DND-41 (cell line): ENCODE results near the gene NKX2-4.

Experiments
- ATAC-seq: fragments of 200-7000 bp; cut with Tn5 transposase; 3 replicates; pipeline ENCODE4 v1.9.1; 2021; ENCODE audit warnings: low read depth; ENCODE audit not compliant: insufficient read depth
- DNase-seq: peaks from one replicate; pipeline ENCODE4 v3.0.0-alpha.2; 2020
- H2AFZ ChIP-seq: 2 replicates; pipeline ENCODE4 v1.6.0; 2012; ENCODE audit warnings: low read depth, low read length
- H3K27ac ChIP-seq: 2 replicates; pipeline ENCODE4 v1.5.1; 2012; ENCODE audit warnings: low read length, inconsistent platforms
- H3K27me3 ChIP-seq: fragments of 200-600 bp; sonication (generic); 2 replicates; pipeline ENCODE4 v1.6.0; 2012; ENCODE audit warnings: low read length, mild to moderate bottlenecking, inconsistent platforms; ENCODE audit not compliant: insufficient read depth, poor library complexity
- H3K36me3 ChIP-seq: 2 replicates; pipeline ENCODE4 v1.5.1; 2012; ENCODE audit warnings: low read length, inconsistent platforms; ENCODE audit not compliant: insufficient read depth
- H3K4me1 ChIP-seq: 2 replicates; pipeline ENCODE4 v1.5.1; 2012; ENCODE audit warnings: mild to moderate bottlenecking, low read length; ENCODE audit not compliant: insufficient read depth
- H3K4me2 ChIP-seq: 2 replicates; pipeline ENCODE4 v1.6.0; 2012; ENCODE audit warnings: mild to moderate bottlenecking, moderate library complexity, low read length, inconsistent platforms; ENCODE audit not compliant: insufficient read depth
- H3K4me3 ChIP-seq, 2 experiments: fragments of 200-600 bp in 1 of 2; shearing (Covaris generic) in 1 of 2; 2 replicates each; pipeline ENCODE4 v1.5.1; 2012 to 2016; ENCODE audit warnings: inconsistent platforms in 2 of 2, low read length in 2 of 2, mild to moderate bottlenecking in 2 of 2, low read depth in 1 of 2, moderate library complexity in 1 of 2
- H3K79me2 ChIP-seq: 2 replicates; pipeline ENCODE4 v1.6.0; 2012; ENCODE audit warnings: low read length, inconsistent platforms; ENCODE audit not compliant: insufficient read depth
- H3K9ac ChIP-seq: 2 replicates; pipeline ENCODE4 v1.6.0; 2012; ENCODE audit warnings: low read depth, mild to moderate bottlenecking, inconsistent platforms, low read length, moderate library complexity
- H3K9me3 ChIP-seq: 2 replicates; pipeline ENCODE4 v1.5.1; 2012; ENCODE audit warnings: low read length, moderate library complexity, mild to moderate bottlenecking, inconsistent platforms; ENCODE audit not compliant: insufficient read depth, severe bottlenecking
- H4K20me1 ChIP-seq: 2 replicates; pipeline ENCODE4 v1.6.0; 2012; ENCODE audit warnings: low read length; ENCODE audit not compliant: insufficient read depth
- EZH2 ChIP-seq: IDR thresholded peaks from 3 replicates; pipeline ENCODE4 v1.6.1; 2012; ENCODE audit warnings: borderline replicate concordance, low read depth, mild to moderate bottlenecking, moderate library complexity, low read length, inconsistent platforms; ENCODE audit not compliant: severe bottlenecking
- TF ChIP-seq, protein P1 (sequence below): IDR thresholded peaks from 2 replicates; pipeline ENCODE4 v1.5.1; 2012; ENCODE audit warnings: borderline replicate concordance, low read length, moderate library complexity, mild to moderate bottlenecking; ENCODE audit not compliant: poor library complexity, severe bottlenecking; ENCODE audit errors: extremely low read depth

The NKX2-4 gene

DNA sequence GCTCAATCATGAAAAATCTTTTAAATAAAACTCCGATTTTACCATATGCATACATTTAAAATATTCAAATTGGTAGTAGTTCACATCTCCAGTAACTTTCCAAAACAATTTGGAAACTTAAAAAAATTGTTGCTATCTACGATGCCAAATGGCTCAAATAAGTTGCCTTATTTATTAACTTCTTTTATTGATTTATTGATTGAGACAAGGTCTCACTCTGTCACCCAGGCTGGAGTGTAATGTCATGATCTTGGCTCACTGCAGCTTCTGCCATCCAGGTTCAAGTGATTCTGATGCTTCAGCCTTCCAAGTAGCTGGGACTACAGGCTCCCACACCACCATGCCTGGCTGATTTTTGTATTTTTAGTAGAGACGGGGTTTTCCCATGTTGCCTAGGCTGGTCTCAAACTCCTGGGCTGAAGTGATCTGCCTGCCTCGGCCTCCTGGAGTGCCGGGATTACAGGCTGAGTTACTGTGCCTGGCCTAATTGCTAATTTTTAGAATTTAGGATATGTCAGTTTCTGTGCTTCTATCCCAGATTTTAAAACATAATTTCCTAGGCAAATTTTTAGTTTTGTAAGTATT lies 12.9 kb downstream of the NKX2-4 start:
- peaks cover 90% of the 10 kb centered on the region for H3K36me3 ChIP-seq
- TF ChIP-seq, protein P1, sequence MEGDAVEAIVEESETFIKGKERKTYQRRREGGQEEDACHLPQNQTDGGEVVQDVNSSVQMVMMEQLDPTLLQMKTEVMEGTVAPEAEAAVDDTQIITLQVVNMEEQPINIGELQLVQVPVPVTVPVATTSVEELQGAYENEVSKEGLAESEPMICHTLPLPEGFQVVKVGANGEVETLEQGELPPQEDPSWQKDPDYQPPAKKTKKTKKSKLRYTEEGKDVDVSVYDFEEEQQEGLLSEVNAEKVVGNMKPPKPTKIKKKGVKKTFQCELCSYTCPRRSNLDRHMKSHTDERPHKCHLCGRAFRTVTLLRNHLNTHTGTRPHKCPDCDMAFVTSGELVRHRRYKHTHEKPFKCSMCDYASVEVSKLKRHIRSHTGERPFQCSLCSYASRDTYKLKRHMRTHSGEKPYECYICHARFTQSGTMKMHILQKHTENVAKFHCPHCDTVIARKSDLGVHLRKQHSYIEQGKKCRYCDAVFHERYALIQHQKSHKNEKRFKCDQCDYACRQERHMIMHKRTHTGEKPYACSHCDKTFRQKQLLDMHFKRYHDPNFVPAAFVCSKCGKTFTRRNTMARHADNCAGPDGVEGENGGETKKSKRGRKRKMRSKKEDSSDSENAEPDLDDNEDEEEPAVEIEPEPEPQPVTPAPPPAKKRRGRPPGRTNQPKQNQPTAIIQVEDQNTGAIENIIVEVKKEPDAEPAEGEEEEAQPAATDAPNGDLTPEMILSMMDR = no peak
- no peak for TF ChIP-seq EZH2

DNA sequence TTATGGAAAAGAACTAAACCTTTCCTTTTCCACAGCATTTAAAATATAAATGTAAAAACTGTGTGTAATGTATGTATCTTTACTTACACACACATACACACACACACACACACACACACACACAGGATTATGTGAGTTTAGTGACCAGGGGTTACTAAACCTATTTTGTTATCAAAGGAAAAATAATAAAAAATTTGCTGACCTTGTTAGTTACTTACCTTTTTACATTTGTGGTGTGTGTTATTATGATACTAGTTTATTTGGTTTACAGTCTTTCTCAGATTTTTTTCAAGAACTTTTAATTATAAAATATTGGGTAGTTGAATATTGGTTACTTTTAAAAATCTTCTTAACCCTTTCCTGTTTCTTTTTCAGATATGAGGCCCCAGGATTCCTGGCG lies 15.7 kb downstream of the NKX2-4 start:
- Histone ChIP-seq H3K4me2 (no peak overlapping the region), H3K27ac (no peak overlapping the region), H3K4me1 (no peaks in the 10 kb centered on the region), H2AFZ (no peak overlapping the region), H3K4me3 (no peak overlapping the region), H3K9ac (no peak overlapping the region), H3K27me3 (no peaks in the 10 kb centered on the region), H4K20me1 (peaks cover 18% of the 10 kb centered on the region), H3K9me3 (no peaks in the 10 kb centered on the region), H3K79me2 (peaks cover 22% of the 10 kb centered on the region), H3K36me3 (peaks cover 85% of the 10 kb centered on the region)
- DNase-seq = no peak
- TF ChIP-seq, protein P1 = no peak
- TF ChIP-seq EZH2 = no peak
- ATAC-seq = no peak

More for the DNA sequence above, 12.9 kb downstream of the NKX2-4 start:
- Histone ChIP-seq H3K9ac (no peak overlapping the region), H3K27me3 (no peaks in the 10 kb centered on the region), H3K9me3 (no peaks in the 10 kb centered on the region), H3K79me2 (no peaks in the 10 kb centered on the region), H3K4me1 (no peaks in the 10 kb centered on the region), H3K27ac (no peak overlapping the region), H2AFZ (no peak overlapping the region), H3K4me2 (no peak overlapping the region), H4K20me1 (peaks cover 7% of the 10 kb centered on the region; the same call in 1 of the 2 replicates), H3K4me3 (no peak overlapping the region)
- DNase-seq (no peak), ATAC-seq (no peak)

DNA sequence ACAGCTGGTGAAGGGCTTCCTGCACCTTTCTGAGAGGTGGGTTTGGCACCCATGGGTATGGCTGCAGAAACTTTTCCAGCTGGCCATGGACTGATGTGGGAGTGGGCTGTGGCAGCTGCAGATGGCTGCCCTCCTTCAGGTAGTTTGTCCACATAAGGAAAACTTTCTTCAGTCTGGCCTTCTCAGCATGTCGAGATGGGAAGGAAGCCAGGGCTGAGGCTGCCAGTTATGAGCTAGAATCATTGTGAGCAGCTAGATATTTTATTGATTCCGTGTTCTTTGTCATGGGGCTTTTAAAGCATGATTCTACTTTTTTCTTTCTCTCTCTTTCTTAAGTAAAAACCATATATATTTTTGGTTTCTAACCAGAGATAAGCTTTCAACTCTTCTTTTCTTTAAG lies 16.6 kb downstream of the NKX2-4 start:
- H3K9ac ChIP-seq = no peak overlapping the region
- peaks cover 25% of the 10 kb centered on the region for H4K20me1 ChIP-seq
- H3K27ac ChIP-seq = no peak overlapping the region
- H3K79me2 ChIP-seq = peaks cover 28% of the 10 kb centered on the region
- no peak overlapping the region for H2AFZ ChIP-seq
- H3K9me3 ChIP-seq = no peaks in the 10 kb centered on the region
- no peak for ATAC-seq
- peaks cover 83% of the 10 kb centered on the region for H3K36me3 ChIP-seq
- TF ChIP-seq EZH2 = no peak
- TF ChIP-seq, protein P1 = no peak
- no peaks in the 10 kb centered on the region for H3K4me1 ChIP-seq
- no peak for DNase-seq
- H3K4me2 ChIP-seq = no peak overlapping the region
- H3K4me3 ChIP-seq = no peak overlapping the region
- no peaks in the 10 kb centered on the region for H3K27me3 ChIP-seq
